OCI-LY1 (cell line): ENCODE data around the gene PLGRKT.
"Not testable (repeated sequence)": the region's sequence is repeated elsewhere in the genome, so short reads cannot be mapped to it uniquely, and the experiment has no call there.

Source experiments
- CTCF ChIP-seq: fragments of 200-600 bp; sonication (generic), shearing (Covaris generic); IDR thresholded peaks from 2 replicates; pipeline ENCODE4 v1.5.1; 2017; ENCODE audit warnings: mild to moderate bottlenecking, antibody characterized with exemption, low read length, moderate library complexity, mixed read lengths
- EZH2 ChIP-seq: fragments of 200-600 bp; sonication (generic), shearing (Covaris generic); IDR thresholded peaks from 2 replicates; pipeline ENCODE4 v1.8.0; 2017; ENCODE audit warnings: borderline replicate concordance, mixed run types, mild to moderate bottlenecking, antibody characterized with exemption, low read length, moderate library complexity, mixed read lengths

GRCh38 chr9:5316406-5316805 lies 121.3 kb downstream of the PLGRKT start:
- not testable (repeated sequence) for TF ChIP-seq CTCF, EZH2
